HK-2 (cell line): ENCODE measurements around the gene LRRC47.

ENCODE experiments used
- DNase-seq: peaks from one replicate; pipeline ENCODE4 v3.0.0-alpha.2; 2018; ENCODE audit not compliant: unreplicated experiment

Gene LRRC47

DNA sequence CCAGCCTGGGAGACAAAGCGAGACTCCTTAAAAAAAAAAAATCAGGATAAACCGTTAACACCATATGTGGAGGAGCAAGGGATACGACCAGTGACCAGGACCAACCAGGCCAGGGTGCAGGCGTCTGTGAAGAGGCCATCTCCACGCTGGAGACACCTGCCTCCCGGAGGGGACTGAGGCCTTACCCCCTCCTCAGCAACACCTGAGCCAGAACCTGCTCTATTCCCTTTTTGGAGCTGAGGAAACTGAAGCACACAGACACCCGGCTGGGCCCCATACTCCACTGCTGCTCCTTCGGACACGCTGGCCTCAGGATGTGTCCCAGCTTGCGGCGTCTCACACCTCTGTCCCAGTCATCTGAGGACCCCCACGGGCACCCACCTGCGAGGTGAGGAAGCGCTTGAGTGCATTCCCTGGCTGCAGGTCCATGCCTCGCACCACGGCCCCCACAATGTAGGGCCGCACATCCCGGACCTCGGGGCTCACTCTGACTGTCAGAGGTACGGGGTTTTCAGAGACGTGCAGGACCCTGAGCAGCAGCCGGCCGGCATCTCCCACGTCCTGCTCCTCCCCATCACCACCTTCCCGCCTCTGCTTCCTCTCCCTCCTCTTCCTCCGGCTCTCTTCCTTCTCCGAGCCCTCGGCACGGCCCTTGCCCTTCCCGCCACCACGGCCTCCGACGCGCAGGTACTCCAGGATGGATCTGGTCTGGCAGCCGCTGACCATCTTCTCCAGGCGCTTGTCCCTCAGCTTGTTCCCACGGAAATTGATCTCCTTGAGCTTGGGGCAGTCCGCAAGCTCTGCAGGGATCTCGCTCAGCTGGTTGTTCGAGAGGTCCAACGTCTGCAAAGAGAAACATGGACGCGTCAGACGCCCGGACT is 9.6 kb downstream of the LRRC47 start:
- no peak for DNase-seq

GRCh38 chr1:3785456-3786157 is 10.7 kb downstream of the LRRC47 start:
- no peak for DNase-seq

DNA sequence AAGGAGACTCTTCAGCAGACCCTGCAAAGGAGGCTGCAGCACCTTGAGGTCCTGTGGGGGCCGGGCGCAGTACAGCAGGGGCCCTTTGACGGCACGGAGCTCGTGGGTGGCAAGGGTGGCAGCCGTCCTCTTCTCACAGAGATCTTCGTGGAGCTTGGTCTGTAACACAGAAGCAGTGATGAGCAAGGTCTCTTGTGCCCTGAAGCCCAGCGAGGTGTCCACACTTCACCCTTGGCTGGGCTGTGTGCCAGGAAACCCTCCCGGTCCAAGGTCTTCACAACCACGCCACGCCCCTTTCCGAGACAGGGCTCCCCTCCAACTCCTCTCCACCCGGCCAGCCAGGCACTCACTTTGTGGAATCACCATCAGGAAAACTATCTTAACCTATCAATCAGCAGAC is 11.3 kb downstream of the LRRC47 start:
- DNase-seq: no peak

DNA sequence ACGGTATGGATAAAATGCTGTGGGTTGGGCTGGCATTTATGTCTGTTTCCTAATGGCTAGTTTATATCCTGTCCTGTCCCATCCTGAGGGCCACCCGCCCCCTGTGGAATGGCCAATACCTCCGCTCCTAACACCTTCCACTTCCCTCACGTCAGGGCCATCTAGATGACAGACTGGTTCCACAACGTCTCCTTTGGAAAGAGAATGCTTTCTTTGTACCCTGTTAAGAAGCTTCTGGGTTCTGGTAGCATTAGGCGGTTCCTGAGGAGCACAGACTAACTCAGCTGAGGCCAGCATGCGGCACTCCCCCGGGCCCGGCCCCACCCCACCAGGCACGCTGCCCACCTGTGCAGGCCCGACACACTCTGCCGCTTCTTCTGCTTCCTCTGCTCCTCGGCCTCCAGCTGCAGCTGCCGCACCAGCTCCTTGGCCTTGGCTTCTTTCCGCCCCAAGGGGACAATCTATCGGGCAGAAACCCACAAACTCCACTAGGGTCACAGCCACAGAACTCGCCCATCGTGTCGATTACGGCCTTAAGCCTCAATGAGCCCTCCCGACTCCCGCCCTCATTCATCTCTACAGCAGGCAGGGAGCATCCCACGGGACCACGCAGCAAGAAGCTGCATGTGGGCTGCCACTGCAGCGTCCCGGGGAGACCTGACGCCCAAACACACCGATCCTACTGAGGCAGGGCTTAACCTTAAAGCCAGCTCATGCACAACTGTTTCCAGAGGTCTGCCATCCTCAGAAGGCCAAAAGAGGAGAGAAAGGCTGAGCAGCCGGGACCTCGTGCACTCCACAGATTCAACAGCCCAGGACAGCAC is 12.4 kb downstream of the LRRC47 start:
- DNase-seq: no peak

DNA sequence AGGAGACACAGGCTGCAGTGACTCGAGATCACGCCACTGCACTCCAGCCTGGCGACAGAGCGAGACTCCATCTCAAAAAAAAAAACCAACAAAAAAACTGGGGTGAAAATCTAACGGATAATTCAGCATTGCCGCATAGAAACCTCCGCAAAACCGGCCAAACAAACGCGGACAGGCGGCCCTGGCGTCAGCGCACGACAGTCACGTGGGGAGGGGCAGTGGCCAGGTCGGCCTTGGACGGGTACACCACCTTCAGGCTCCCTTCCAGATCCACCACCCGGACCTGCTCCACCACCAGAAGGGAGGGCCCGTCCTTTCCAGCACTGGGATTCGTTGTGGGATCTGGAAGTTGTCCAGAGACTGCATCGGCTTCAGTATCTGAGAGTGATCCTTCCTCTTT is 15.4 kb downstream of the LRRC47 start:
- no peak for DNase-seq

DNA sequence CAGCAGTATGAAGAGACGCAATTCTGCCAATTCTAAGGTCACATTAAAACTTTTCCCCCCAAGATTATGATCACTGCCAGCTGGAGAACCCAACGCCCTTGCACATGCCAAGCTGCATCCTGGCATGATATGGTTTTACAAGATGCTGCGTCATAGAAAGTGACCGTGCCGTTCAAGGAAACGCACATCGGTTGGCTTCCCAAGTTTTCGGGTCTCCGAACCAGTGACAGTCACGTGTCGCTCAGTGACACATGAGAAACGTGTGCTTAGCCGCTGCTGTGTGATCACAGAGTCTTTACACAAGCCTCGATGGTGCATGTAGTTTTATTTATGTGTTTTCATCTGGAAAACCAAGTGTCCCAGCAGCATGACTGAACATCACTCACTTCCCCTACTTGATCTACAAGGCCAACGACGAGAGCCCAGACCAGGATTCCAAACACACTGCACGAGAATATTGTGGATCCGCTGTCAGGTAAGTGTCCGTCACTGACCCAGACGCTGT is 16.3 kb downstream of the LRRC47 start:
- no peak for DNase-seq

DNA sequence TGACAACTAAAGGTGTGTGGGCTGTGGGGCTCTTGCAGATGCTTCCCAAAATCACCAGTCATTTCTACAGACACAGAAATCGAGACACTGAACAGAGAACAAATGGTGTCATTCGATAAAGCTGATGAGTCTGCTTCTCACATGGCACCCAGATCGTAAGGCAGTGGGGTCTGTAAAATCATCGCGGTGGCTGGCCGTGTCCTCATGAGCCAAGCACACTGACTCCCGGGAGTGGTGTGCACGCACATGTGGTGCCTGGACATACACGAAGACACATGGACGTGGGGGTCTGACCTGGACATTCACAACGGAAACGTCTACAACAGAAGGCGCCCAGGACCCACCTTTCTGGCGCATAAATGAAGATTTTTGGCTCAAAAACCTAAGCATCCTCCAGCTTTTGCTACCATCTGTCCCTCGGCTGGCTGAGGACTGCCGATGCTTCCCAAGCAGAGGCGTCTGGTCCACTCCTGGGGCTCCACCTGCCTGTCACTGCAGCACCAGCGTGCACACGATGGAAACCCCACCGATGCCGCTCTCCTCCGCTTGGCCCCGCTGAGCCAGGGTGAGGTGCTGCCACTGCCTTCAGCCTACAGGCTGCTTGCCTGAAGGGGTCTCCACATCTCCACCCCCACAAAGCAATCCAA is 16.9 kb downstream of the LRRC47 start:
- DNase-seq: no peak

- DNase-seq: no peak
These were observed 17.6 kb downstream of the LRRC47 start for GRCh38 chr1:3778590-3779264.

- DNase-seq: no peak
These were observed 18.4 kb downstream of the LRRC47 start for GRCh38 chr1:3777647-3778589.

GRCh38 chr1:3777078-3777547 is 19.2 kb downstream of the LRRC47 start:
- no peak for DNase-seq

- DNase-seq: peak; percentile 32
These were observed 19.9 kb downstream of the LRRC47 start for GRCh38 chr1:3776231-3776961.

- peak; percentile 85 for DNase-seq
These were observed 20.6 kb downstream of the LRRC47 start for GRCh38 chr1:3775490-3776230.

GRCh38 chr1:3774946-3775489 is 21.3 kb downstream of the LRRC47 start:
- peak; percentile 37 for DNase-seq

- no peak for DNase-seq
These were observed 21.9 kb downstream of the LRRC47 start for GRCh38 chr1:3774276-3774945.

DNA sequence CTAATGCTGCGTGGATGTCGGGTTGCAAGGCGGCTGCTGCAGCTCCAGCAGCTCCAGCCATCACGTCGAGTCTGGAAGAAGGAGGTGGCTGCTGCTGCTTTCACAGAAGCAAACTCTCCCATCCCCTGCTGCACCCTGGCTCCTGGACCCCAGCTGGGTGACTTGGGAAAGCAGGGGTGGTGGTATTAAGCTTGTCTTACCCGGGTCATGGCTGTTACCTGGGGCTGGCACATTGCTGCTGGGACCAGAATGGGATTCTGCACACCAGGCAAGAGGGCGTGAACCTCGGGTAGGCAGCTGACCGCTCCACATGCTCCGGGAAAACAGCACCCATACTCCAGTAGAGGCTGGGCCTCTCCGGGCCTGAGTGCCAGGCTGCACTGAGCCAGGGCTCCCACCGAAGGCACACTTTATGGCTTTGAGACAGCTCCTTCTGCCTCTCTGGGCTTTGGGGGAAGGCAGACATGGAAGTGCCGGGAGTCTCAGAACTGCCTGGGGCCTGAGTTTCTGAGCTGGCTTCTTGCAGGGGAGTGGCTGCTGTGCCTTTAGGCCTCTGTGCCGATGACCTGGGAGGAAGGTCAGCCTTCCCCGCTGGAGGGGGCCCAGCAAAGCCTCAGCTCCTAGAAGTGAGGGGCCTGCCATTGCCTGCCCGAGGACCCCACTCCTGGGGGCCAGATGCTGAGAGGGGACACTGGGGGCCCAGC is 22.6 kb downstream of the LRRC47 start:
- no peak for DNase-seq

DNA sequence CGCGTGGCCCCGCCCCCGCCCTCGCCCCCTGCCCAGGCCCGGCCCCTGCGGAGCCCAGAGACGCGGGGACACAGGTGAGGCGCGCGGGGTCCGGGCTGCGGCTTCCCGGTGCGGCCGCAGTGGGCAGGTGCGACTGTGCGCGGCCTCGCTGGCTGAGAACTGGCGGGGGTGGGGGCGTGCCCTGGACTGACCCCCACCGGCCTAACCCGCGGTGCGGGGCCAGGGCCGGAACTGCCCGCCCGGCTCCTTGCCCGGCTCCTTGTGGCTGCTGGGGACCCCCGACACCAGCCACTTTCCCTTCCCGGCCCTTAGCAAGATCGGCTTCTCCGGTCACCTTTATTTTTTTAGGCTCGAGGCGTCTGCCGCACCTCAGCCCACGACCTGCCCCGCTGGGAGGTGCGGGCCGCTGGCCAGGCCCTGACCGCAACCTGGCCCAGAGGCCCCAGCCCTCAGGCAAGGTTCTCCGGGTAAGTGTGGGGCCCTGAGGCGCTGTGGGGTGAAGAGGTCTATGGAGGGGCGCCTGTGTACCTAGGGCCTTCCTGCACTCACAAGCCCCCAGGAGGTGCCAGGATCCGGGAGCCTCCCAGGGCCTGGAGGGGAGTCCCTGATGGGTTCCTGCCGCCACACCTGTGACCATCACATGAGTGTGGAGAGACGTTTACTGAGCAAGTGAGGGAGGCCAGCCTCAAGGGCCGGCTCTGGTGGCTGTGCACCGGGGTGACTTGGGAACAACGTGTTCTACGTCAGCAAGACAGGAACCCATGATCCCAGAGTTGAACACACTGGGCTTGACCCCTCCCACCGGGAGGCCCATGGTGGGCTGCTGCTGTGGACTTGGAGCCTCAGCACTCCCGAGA is 23.4 kb downstream of the LRRC47 start, which contains the start of gene SMIM1:
TSS of gene SMIM1 (plus strand) at position 35 of the 857 bp plus-strand sequence. CDS start 2,625 bp downstream, outside the sequence.
- DNase-seq: no peak
